HG03571 (cell line): Measurements from ENCODE around the gene ARHGAP23.

Experiments
- ATAC-seq: cut with Tn5 transposase; IDR thresholded peaks from one replicate; pipeline ENCODE4 v1.9.1; 2021; ENCODE audit not compliant: unreplicated experiment

ARHGAP23 gene

DNA sequence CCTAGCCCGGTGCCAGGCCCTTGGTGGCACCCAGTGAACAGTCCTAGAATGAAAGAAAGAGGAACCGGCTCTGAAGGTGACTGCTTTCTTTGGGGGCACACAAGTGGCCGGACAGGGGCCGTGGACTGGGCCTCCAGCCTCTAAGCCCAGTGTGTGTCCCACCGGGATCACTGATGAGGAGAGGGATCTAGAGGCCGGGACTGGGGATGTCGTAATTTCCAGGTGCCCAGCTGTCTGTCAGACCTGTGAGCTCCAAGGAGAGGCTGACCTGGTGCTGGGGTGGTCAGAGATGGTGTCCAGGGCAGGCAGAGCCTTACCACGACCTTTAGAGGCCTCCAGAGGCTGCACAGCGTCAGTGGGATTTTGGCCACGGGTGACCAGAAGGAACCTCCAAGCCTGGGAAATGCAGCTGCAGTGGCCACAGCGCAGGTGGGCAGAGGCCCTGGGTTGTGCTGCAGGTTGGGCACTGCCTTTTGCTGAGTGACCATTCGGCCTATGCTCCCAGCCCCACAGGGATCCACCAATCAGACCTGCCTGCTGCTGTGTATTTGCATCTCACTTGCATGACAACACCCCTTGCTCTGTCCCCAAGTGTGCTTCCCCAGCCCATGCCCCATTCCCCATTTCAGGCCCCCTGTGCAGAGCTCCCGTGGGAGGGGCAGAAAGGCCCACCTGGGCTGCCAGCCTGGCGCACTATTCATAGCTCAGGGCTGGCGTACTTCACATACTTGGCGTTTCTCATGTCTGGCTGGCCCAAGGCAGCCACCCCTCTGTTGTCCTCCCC is 12.5 kb downstream of the ARHGAP23 start:
- no peak for ATAC-seq

DNA sequence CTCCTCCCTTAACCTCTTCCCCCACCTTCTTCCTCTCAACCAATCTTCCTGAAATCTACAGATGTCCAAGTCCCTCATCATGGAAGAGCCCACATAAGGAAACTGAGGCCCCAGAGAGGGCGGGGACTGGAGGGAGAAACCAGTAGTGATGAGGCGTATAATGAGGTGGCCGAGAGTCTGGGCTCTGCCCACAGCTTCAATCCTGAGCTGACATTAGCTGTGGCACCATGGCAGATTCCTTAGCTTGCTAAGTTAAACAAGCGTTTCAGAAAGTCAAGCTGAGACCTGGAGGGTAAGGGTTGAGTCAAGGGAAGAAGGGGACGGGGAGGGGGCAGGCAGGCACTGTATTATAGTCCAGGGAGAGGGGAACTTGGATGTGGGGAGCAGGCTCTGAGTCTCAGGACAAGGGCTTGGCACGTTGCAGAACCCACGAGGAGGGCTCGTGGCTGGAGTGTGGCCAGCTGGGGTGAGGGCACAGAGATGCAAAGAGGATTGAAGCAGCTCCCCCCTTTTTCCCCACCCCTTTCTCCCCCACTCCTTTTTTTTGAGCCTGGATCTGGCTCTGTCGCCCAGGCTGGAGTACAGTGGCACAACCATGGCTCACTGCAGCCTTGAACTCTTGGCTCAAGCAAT is 13.3 kb downstream of the ARHGAP23 start:
- ATAC-seq = no peak

- no peak for ATAC-seq
Observed at GRCh38 chr17:38442548-38442947, 14.3 kb downstream of the ARHGAP23 start.

DNA sequence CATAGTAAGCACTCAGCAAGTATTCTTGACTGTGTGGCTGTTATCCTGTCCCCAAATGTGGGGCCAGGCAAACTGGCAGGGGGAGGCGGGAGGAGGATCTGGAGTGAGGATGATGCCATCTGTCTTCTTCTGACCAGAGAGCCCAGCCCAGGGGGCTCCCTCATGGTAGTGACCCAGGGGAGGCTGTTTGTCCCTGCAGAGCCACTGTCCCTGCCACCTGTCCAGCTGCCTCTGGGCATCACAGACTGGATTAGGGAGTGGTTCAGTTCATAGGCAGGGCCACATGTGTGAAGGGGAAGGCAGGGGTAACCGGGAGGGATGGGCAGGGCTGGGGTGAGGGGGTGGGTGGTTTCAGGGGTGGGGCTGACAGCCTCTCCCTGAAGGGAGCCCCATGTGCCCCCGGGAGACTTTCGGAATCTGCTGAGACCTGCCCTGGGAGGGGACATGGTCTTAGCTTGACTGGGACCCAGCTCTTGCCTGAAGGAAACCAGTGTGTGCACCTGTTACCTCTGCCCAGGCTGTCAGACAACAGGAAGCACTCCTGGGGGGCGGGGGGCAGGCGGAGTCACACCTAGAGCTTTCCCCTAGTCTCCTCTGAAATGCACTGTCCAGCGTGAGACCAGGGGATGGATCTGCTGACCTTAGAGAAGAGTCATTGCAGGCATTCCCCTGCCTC is 15.2 kb downstream of the ARHGAP23 start:
- no peak for ATAC-seq

- ATAC-seq = no peak
Observed at GRCh38 chr17:38444151-38444550, 15.9 kb downstream of the ARHGAP23 start.

DNA sequence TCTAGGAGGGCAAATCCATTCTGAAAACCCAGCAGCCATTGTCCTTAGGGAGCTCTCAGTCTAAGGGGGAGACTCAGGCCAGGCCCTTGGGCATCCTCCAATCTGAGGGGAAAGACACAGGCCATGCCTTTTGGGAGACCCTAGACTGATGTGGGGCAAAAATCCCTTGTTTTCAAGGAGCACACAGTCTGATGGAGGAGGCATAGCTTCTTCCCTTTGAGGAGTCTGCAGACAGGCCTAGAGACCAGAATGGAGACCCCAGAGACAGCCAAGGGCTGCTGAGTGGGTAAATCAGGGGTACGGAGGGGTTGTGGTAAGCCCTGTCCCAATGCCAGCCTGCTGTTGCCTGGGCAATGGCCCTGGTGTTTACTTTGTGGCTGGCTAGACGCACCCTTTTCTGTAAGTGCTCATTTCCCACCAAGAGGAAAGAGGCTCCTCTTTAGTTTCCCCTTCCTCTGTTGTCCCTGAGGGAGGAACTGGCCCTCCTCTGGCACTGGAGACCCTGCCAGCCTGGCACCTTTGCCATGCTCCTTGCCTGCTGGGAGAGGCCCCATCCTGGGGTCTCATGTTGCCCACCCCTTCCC is 19.3 kb downstream of the ARHGAP23 start:
- ATAC-seq = no peak

DNA sequence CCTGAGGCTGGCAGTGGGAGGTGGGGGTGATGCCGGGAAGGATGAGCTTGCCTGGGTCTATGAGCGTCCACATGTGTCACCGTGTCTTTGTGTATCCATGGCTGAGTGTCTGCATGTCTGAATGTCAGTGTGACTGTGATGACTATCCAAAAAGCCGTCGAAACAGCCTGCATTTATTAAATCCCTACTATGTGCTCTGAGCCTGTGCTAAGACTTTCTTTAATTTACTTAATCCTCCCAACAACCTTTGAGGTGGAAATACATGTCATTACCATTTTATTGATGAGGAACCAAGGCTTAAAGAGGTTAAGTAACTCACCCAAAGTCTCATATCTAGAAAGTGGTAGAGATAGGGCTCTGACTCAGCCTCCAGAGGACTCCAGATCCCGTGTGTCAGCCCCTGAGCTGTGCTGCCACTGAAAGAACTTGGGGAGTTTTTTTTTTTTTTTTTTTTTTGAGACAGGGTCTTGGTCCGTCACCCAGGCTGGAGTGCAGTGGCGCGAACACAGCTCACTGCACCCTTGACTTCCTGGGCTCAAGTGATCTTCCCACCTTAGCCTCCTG is 20.0 kb downstream of the ARHGAP23 start:
- ATAC-seq = no peak

GRCh38 chr17:38449364-38449763 is 21.1 kb downstream of the ARHGAP23 start:
- no peak for ATAC-seq

DNA sequence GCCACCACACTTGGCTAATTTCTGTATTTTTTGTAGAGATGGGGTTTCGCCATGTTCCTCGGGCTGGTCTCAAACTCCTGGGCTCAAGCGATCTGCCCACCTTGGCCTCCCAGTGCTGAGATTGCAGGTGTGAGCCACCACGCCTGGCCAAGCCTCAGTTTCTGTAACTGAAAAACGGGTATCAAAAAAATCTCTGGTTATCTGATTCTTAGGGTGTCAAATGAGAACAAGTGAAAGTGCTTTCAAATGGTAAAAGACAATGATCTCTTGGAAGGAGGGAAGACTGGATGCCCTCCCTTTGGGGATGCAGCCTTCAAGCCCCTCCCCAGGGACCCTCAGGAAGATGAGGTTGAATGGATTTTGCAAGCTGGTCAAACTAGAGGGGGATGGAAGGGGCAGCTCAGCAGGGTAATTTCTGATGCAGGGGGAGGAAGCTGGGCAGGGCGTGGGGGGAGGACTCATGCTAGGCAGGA is 22.3 kb downstream of the ARHGAP23 start:
- no peak for ATAC-seq

- ATAC-seq = no peak
Observed at GRCh38 chr17:38451030-38451839, 23.0 kb downstream of the ARHGAP23 start.

DNA sequence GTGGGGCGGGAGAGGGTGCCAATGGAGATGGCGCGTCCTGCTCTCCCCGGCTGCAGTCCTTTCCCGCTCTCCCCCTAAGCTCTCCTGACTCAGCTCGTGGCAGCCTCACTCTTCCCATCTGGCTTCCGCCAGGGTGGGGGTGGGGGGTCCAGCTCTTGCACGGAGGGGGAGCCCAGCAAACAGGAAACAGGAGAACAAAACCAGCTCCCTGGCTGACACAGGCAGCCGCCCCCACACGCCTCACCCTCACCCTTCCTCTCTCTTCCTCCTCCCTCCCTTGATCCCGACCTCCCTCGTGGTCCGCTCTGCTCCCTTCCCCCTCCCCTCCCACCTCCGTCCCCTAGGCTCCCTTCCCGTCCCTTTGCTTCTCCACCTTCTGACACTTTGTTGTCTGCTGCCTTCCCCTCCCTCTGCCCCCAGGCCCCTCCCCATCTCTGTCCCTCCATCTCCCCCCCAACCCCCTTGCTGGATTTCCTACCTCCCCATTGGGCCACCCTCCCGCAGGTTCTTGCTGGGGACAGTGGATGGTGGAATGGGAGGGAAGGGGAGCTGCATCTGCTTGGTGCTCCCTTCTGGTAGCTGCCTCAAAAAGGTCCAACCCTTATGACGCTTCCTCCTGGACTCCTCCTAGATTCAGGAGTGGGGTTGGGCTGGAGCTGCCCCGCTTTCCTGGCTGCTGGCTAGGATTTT is 23.7 kb downstream of the ARHGAP23 start:
- ATAC-seq = no peak

DNA sequence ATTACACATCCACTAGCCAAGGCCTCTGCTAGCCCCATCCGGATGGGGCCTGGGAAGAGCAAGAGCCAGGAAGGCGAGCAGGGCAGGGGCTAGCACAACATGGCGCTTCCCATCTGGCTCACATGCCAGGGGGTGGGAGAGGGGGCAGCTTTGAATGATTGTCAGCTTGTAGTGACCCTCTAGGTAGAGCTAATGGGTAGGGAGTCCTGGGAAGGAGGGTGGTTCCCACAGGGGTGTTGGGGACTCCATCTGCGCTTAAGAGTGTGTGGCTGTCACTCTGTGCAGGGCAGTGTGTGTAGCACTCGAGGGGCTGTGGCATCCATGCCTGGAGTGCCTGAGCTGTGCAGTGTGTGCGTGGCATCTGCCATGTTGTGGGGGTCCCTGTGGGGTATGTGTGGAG is 24.5 kb downstream of the ARHGAP23 start:
- no peak for ATAC-seq

- ATAC-seq = no peak
Observed at GRCh38 chr17:38453951-38454421, 25.7 kb downstream of the ARHGAP23 start.

- no peak for ATAC-seq
Observed at GRCh38 chr17:38454532-38454931, 26.3 kb downstream of the ARHGAP23 start.

- no peak for ATAC-seq
Observed at GRCh38 chr17:38455288-38455915, 27.1 kb downstream of the ARHGAP23 start.

GRCh38 chr17:38456031-38456815 is 28.0 kb downstream of the ARHGAP23 start:
- no peak for ATAC-seq

GRCh38 chr17:38457577-38458371 is 29.5 kb downstream of the ARHGAP23 start:
- ATAC-seq = no peak

DNA sequence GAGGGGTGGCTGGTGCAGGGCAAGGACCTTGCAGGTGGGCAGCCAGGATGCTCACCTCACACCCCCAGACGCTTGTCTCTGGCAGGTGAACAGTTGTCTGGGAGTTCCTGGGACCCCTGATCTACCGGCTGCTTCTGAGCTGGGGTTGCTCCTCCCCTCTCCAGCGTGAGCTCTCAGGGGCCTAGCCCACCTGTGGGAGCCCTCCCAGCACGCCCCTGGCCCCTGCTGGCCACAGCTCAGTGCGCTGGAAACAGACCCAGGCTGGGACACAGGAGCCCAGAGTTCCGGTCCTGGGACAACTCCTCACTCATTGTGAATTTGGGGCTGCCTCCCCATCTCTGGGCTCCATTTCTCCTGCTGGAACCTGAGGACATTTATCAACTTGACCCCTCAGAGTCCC is 30.3 kb downstream of the ARHGAP23 start:
- ATAC-seq = no peak
